MM.1S (cell line): ENCODE results near the gene KCNQ5.

Experiments
- DNase-seq: peaks from one replicate; pipeline ENCODE4 v3.0.0-alpha.2; 2015
- H2AFZ ChIP-seq: fragments of 300-600 bp; sonication (generic); 2 replicates; pipeline ENCODE4 v1.6.0; 2016; ENCODE audit warnings: antibody characterized with exemption, low read length
- H3F3A ChIP-seq: fragments of 300-600 bp; sonication (generic); 2 replicates; pipeline ENCODE4 v1.6.1; 2016; ENCODE audit warnings: mild to moderate bottlenecking, antibody characterized with exemption, low read length, moderate library complexity, mixed read lengths; ENCODE audit not compliant: insufficient read depth
- H3K27ac ChIP-seq: fragments of 300-600 bp; sonication (generic); 2 replicates; pipeline ENCODE4 v1.5.1; 2016; ENCODE audit warnings: mild to moderate bottlenecking, low read length
- H3K27me3 ChIP-seq: fragments of 300-600 bp; sonication (generic); replicated peaks from 2 replicates; pipeline ENCODE4 v1.6.0; 2016; ENCODE audit warnings: low read length; ENCODE audit not compliant: insufficient read depth
- H3K36me3 ChIP-seq: fragments of 300-600 bp; sonication (generic); replicated peaks from 2 replicates; pipeline ENCODE4 v1.6.1; 2016; ENCODE audit warnings: mild to moderate bottlenecking, low read length, mixed read lengths; ENCODE audit not compliant: insufficient read depth
- H3K4me1 ChIP-seq: fragments of 300-600 bp; sonication (generic); 2 replicates; pipeline ENCODE4 v1.6.1; 2016; ENCODE audit warnings: low read length, mixed read lengths
- H3K4me2 ChIP-seq: fragments of 300-600 bp; sonication (generic); 2 replicates; pipeline ENCODE4 v1.6.0; 2016; ENCODE audit warnings: low read depth, low read length
- H3K4me3 ChIP-seq: fragments of 300-600 bp; sonication (generic); 2 replicates; pipeline ENCODE4 v1.5.1; 2016; ENCODE audit warnings: low read length, mixed read lengths
- H3K79me2 ChIP-seq: fragments of 300-600 bp; sonication (generic); 2 replicates; pipeline ENCODE4 v1.6.1; 2016; ENCODE audit warnings: mixed run types, low read length, mixed read lengths
- H3K9ac ChIP-seq: fragments of 300-600 bp; sonication (generic); 2 replicates; pipeline ENCODE4 v1.6.1; 2016; ENCODE audit warnings: low read length, mixed read lengths
- H3K9me2 ChIP-seq: fragments of 300-600 bp; sonication (generic); replicated peaks from 2 replicates; pipeline ENCODE4 v1.6.1; 2016; ENCODE audit warnings: mild to moderate bottlenecking, low read length, mixed read lengths; ENCODE audit not compliant: insufficient read depth
- H3K9me3 ChIP-seq: fragments of 300-600 bp; sonication (generic); replicated peaks from 2 replicates; pipeline ENCODE4 v1.6.1; 2016; ENCODE audit warnings: mild to moderate bottlenecking, low read length, mixed read lengths; ENCODE audit not compliant: insufficient read depth
- H4K20me1 ChIP-seq: fragments of 300-600 bp; sonication (generic); 2 replicates; pipeline ENCODE4 v1.6.1; 2016; ENCODE audit warnings: mild to moderate bottlenecking, low read length, moderate library complexity, mixed read lengths; ENCODE audit not compliant: insufficient read depth
- CTCF ChIP-seq: fragments of 300-600 bp; sonication (generic); IDR thresholded peaks from 2 replicates; pipeline ENCODE4 v1.5.1; 2016; ENCODE audit warnings: antibody characterized with exemption, low read length, mixed read lengths
- EZH2 ChIP-seq: fragments of 300-600 bp; sonication (generic); optimal IDR thresholded peaks from 2 replicates; pipeline ENCODE3; 2017; ENCODE audit warnings: low read depth, mild to moderate bottlenecking, antibody characterized with exemption, low read length, mixed read lengths
- EZH2phosphoT487 ChIP-seq: fragments of 300-600 bp; sonication (generic); IDR thresholded peaks from 2 replicates; pipeline ENCODE4 v1.6.1; 2018; ENCODE audit warnings: antibody characterized with exemption, low read length

Gene KCNQ5

GRCh38 chr6:72746276-72746675 is 124.4 kb downstream of the KCNQ5 start:
- Histone ChIP-seq H3K9me2 (no peaks in the 10 kb centered on the region), H3K79me2 (no peaks in the 10 kb centered on the region; the same call in 1 of the 2 replicates), H3K27ac (no peak overlapping the region), H3K27me3 (no peaks in the 10 kb centered on the region), H2AFZ (no peak overlapping the region), H3K9ac (no peak overlapping the region), H3K4me2 (no peak overlapping the region), H4K20me1 (no peaks in the 10 kb centered on the region), H3F3A (no peaks in the 10 kb centered on the region), H3K4me3 (no peak overlapping the region), H3K9me3 (no peaks in the 10 kb centered on the region), H3K36me3 (no peaks in the 10 kb centered on the region), H3K4me1 (no peaks in the 10 kb centered on the region; the same call in 1 of the 2 replicates)
- DNase-seq = no peak
- TF ChIP-seq EZH2phosphoT487 = no peak
- no peak for TF ChIP-seq EZH2
- no peak for TF ChIP-seq CTCF

GRCh38 chr6:72748759-72749158 is 126.9 kb downstream of the KCNQ5 start:
- Histone ChIP-seq H2AFZ (no peak overlapping the region), H3K9me3 (no peaks in the 10 kb centered on the region), H3K4me1 (no peaks in the 10 kb centered on the region; the same call in 1 of the 2 replicates), H3K4me2 (no peak overlapping the region), H3K36me3 (no peaks in the 10 kb centered on the region), H4K20me1 (no peaks in the 10 kb centered on the region), H3K4me3 (no peak overlapping the region), H3F3A (no peaks in the 10 kb centered on the region), H3K27ac (no peak overlapping the region), H3K9me2 (no peaks in the 10 kb centered on the region), H3K79me2 (no peaks in the 10 kb centered on the region; the same call in 1 of the 2 replicates), H3K27me3 (no peaks in the 10 kb centered on the region), H3K9ac (no peak overlapping the region)
- TF ChIP-seq CTCF (no peak), EZH2 (no peak), EZH2phosphoT487 (no peak)
- DNase-seq = no peak

GRCh38 chr6:72755752-72756151 is 133.9 kb downstream of the KCNQ5 start:
- no peak overlapping the region for H3K4me2 ChIP-seq
- H3K36me3 ChIP-seq = no peaks in the 10 kb centered on the region
- H3K9me3 ChIP-seq = no peaks in the 10 kb centered on the region
- H3K79me2 ChIP-seq = no peaks in the 10 kb centered on the region; the same call in 1 of the 2 replicates
- TF ChIP-seq CTCF = no peak
- TF ChIP-seq EZH2phosphoT487 = no peak
- TF ChIP-seq EZH2 = no peak
- H3K4me3 ChIP-seq = no peak overlapping the region
- H3K9me2 ChIP-seq = no peaks in the 10 kb centered on the region
- no peak for DNase-seq
- H3K9ac ChIP-seq = no peak overlapping the region
- H2AFZ ChIP-seq = no peak overlapping the region
- H3F3A ChIP-seq = no peaks in the 10 kb centered on the region
- H3K27me3 ChIP-seq = no peaks in the 10 kb centered on the region
- no peak overlapping the region for H3K27ac ChIP-seq
- H4K20me1 ChIP-seq = no peaks in the 10 kb centered on the region
- H3K4me1 ChIP-seq = peaks cover 9% of the 10 kb centered on the region
